ENCODE data around the gene PTDSS2.

The PTDSS2 gene

GRCh38 chr11:471468-472145 lies 21.5 kb downstream of the PTDSS2 start:
- no peak for DNase-seq

- no peak for DNase-seq
These were observed 22.2 kb downstream of the PTDSS2 start for GRCh38 chr11:472272-472671.

DNA sequence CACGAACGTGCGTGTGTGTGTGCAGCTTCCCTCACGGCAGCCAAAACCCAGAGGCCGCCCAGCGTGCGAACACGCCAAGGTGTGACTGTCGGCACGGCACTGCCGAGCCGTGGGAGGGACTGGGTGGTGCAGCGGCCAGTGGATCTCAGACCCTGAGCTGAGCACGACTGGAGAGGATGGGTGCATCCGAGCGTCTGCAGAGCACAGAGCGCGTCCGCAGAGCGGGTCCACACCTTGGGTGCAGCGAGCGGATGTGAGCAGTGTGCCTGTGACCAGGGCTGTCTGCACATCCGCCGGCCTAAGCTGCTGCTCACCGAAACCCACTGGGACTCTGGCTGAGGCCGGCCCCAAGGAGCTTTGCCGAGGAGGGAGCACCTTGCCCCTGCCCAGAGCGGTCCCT lies 22.7 kb downstream of the PTDSS2 start:
- DNase-seq, result no peak

DNA sequence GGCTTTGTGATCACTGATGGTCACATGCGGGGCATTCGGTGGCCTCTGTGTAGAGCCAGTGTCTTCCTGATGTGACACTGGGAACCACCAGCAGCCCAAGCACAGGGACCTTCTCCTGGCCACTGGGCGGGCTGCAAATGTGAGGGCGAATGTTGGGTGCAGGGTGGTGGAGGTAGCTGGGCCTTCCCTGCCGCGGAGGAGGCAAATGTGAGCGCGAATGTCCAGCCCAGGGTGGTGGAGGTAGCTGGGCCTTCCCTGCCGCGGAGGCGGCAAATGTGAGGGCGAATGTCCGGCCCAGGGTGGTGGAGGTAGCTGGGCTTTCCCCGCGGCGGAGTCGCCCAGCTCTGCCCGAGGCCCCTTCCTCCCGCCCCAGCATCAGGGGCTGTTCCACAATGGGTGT lies 23.3 kb downstream of the PTDSS2 start:
- DNase-seq, result no peak

DNA sequence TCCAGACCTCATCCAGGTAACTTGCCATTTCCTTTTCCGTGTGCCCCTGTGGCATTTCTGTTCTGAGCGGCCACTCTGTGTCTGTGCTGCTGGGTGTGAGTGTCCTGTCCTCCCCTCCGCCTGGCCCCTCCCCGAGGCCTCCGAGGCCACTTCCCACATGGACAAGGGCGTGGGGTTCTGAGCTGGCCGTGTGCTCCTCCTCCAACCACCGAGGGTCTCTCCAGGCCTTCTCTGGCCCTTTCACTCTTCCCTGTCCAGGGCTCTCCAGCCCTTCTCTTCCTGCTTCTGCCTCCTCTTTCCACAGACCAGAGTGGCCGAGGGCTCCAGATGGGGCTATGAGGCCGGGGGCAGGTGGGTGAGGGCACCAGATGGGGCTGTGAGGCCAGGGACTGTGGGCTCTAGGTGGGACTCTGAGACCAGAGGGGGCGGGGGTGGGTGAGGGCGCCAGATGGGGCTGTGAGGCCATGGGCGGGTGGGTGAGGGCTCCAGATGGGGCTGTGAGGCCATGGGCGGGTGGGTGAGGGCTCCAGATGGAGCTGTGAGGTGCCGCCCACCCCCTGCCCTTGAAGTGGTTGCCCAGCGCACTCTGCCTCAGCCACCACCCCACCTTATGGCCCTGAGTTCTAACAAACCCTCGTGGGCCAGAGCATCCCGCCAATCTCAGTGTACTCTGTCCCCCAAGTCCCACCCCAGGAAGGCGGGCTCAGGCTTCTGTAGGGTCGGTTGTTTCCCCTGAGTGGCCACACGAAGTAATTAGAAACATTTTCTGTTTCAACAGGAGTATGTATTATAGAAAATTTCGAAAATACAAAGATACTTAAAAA lies 24.1 kb downstream of the PTDSS2 start:
- DNase-seq, result no peak

GRCh38 chr11:474914-475506 lies 24.9 kb downstream of the PTDSS2 start:
- no peak for DNase-seq

DNA sequence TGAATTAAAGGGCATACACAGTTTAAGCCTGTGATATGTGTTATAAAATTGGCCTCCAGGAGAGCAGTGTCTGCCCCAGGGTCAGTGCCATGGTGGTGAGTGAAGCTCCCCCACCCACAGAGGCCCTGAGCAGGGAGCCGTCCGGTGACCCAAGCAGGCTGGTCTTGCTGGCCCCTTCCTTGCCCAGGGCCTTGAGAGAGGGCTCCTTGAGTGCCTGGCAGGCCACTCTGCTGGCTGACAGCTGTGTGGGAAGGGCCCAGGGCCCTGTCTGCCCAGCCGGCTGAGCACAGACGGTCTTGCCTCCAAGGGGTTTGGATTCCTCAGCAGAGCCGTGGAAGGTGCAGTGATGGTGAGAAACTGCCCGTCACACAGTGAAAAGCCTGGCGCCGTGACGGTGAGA lies 25.9 kb downstream of the PTDSS2 start:
- DNase-seq, result no peak

DNA sequence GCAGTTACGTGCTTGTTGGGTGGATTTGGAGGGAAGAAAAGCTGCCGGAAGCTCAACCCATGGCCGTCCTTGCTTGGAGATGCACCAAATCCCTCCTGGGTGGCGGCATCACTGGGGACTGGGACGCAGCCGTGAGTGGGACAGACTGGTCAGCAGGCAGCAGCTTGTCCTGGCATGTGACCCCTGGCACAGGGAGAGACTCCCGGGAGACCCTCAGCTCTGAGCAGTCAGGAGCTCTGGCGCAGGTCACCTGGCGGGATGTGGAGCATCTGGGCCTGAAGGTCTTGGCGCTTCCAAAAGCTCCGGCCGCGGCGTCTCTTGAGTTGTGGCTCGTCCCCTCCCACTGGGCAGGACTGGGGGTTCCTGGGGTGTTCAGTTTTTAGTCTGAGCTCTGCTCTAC lies 26.3 kb downstream of the PTDSS2 start:
- no peak for DNase-seq

DNA sequence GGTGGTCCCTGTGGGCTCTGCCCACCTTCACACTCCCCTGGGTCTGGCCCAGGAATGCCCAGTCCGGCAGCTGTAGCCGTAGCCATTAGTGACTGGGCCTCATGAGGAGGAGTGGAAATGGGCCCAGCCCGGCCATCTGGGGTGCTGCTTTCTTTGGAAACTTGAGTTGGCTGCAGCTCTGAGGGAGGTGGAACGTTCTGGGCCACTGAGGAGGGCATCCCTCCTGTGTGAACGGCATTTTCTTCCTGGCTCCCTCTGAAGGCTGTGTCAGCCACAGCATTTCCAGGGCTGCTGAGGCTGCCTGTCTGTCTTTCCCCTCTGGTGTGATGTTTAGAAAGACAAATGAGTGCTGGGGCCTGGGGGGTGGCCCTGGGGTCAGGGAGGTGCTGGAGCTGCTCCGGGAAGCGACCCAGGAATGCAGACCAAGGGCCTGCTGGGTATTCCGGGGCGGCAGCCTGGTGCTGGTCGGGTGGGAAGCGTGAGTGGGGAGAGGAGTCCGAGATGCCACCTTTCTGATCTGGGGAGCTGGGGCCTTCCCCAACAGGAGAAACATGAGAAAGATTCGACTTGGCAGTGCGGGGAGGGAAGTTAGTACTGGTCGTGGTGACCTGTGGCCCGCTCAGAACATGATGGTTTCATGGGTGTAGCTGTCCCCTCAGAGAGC lies 27.1 kb downstream of the PTDSS2 start:
- no peak for DNase-seq

DNA sequence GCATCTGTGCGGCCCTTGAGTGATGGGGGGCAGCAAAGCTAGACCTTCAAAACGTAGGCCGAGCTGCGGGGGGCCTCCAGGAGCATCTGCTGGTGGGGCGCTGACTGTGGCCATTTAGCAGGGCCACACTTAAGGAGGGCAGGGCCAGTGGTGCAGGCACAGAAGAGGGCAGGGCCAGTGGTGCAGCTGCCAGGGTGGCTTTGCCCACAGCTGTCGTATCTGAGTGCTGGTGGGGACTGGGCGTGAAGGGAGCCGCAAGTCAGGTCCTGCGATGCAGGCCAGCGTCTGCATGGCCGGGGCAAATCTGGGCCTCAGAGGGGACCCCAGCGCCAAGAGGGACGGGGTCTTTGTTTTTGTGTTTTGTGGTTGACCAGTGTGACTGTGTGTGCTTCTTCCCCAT lies 29.2 kb downstream of the PTDSS2 start:
- no peak for DNase-seq

GRCh38 chr11:484616-485015 lies 34.5 kb downstream of the PTDSS2 start:
- no peak for DNase-seq

DNA sequence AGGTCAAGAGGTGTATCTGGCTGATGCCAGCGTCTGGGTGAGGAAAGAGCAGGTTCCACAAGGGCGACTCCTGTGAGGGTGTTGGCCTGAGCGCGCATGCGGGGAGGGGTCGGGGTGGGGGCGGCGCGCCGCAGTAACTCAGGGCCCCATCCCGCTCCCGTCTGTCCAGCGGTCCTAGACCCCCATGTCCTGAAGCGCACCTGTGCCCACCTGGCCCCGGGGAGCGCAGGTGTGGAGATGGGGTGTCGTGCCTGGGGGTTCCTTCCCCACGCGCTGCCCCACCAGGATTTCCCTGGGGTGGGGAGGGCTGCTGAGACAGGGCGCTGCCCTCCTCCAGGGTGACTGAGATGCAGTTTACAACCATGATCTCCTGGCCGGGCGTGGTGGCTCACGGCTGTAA lies 36.1 kb downstream of the PTDSS2 start:
- DNase-seq, result no peak

DNA sequence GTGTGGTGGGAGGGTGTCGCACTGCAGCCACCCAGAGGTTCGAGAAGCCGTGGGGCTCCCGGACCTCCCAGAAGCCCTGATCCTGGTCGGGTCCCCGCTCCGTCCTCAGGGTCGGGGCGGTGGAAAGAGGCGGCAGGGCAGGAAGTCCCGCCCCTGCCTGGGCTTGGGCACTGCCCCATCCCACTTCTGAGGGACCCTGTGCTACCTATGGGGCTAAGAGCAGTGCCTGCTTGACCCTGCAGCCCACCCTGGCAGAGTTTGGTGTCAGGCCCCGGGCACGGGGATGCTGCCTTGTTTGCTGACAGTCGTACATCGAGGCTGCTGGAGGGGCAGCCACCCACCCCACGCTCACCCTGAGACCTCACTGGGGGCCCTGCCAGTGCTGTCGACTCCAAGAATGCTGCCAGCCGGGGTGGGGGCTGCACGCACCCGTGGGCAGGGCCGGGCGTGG lies 37.5 kb downstream of the PTDSS2 start:
- DNase-seq, result no peak

- no peak for DNase-seq
These were observed 38.0 kb downstream of the PTDSS2 start for GRCh38 chr11:488062-488461.

DNA sequence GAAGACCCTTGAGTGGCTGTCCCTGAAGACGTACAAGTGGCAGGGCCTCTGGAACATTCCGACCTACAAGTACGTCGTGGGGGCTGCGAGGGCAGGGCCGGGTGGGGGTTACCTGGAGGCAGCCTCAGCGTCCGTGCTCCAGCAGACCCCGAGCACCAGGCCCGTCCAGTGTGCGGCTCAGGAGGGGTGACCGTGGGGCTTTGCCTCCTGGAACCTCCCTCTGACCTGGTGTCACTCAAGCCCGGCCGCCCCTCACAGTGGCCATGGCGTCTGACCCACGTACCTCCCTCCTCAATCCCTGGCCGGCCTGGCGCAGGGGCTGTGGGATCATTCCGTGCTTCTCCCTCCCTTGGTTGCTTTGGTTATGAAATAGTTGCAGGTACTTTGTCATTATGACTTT lies 38.5 kb downstream of the PTDSS2 start:
- DNase-seq, result no peak

GRCh38 chr11:488992-489391 lies 38.9 kb downstream of the PTDSS2 start:
- no peak for DNase-seq

DNA sequence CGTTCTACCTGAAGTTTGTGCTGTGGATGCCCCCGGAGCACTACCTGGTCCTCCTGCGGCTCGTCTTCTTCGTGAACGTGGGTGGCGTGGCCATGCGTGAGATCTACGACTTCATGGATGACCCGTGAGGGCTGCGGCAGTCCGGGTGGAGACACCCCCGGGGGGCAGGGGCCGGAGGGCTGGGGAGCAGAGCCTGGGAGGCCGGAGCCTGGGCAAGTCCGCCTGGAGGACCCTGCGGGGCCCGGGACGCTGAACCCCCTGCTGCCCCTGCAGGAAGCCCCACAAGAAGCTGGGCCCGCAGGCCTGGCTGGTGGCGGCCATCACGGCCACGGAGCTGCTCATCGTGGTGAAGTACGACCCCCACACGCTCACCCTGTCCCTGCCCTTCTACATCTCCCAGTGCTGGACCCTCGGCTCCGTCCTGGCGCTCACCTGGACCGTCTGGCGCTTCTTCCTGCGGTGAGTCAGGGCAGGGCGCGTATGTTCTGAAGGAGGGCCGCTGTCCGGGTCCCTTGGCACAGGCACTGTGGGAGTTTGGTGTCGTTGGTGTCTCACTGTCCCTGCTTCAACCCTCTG lies 39.6 kb downstream of the PTDSS2 start:
- DNase-seq, result no peak

DNA sequence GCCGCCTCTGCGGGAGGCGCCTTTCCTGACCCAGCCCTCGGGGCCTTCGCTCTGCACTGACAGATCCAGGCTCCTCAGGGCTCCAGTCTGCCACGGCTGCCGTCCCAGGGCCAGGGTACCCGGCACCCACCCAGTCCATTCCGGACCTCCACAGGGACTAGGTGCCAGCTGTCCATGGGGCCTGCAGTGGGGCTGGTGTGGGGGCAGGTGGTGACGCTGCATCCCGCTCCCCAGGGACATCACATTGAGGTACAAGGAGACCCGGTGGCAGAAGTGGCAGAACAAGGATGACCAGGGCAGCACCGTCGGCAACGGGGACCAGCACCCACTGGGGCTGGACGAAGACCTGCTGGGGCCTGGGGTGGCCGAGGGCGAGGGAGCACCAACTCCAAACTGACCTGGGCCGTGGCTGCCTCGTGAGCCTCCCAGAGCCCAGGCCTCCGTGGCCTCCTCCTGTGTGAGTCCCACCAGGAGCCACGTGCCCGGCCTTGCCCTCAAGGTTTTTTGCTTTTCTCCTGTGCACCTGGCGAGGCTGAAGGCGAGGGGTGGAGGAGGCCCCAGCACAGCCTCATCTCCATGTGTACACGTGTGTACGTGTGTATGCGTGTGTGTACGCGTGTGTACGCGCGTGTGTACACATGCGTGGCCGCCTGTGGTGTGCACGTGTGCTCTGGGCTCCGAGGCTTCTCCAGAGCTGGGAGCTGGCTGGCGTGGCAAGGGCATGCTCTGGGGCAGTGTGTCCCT lies 40.3 kb downstream of the PTDSS2 start:
- DNase-seq, result no peak

GRCh38 chr11:490930-491260 lies 40.8 kb downstream of the PTDSS2 start:
- no peak for DNase-seq

- no peak for DNase-seq
These were observed 41.3 kb downstream of the PTDSS2 start for GRCh38 chr11:491358-491757.

DNA sequence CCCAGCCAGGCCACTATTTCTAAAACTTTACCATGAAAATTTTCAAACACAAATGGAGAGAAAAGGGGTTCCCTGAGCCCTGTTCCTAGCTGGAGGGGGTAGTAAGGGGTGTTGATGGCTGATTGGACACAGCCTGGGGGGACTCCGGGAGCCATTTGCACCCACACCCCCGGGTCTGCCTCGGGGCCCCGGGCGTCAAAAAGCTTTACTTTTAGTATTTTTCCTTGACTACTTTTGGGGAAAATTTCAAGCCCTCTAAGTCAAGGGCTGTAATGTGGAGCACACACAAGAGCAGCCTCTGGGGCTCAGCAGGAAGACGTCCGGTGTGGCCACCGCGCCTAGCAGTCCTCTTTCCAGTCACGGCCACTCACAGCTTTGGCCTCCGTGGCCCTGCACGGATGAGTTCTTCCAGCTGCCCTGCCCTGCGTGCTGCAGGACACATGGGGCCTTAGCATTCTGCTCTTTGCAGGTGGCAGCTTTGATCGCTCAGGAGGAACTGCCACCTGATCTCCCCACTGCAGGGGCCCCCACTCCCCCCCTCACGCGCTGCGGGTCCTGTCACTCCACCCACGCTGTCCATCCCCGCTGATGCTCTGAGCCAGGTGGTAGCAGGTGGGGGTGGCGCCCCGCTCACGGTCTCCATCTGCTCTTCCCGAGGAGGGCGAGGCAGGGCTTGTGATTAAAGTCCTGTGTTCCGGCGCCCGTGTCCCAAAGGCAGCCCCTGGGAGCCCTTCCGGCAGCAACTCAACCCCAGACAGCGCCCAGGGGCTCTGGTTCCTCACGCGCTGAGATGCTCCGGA lies 42.5 kb downstream of the PTDSS2 start:
- DNase-seq, result no peak

Data from CD4-positive, alpha-beta T cell treated with Interferon gamma for 1 hour (primary cell).